GM10248 (cell line): ENCODE measurements around the gene SERPINA5.

Source experiments
- CTCF ChIA-PET: fragments of 300-600 bp; sonication (Branson Sonifier 250); formaldehyde crosslinking; extraction: SDS; loops from one replicate; lab custom pipeline; 2021; ENCODE audit warnings: antibody characterized with exemption; lab: Yijun Ruan, JAX
- POLR2A ChIA-PET: fragments of 350-650 bp; sonication (Branson Sonifier 250); formaldehyde crosslinking; extraction: SDS; loops from one replicate; lab custom pipeline; 2020; ENCODE audit warnings: antibody characterized with exemption; lab: Yijun Ruan, JAX
- DNase-seq: peaks from one replicate; pipeline ENCODE4 v3.0.0; 2012; ENCODE audit errors: extremely low spot score
- TF ChIP-seq, protein P1 (sequence below): IDR thresholded peaks from 2 replicates; pipeline ENCODE4 v1.5.1; 2012; ENCODE audit warnings: mild to moderate bottlenecking, low read depth; ENCODE audit errors: extremely low read depth, missing control alignments, control extremely low read depth

The SERPINA5 gene

DNA sequence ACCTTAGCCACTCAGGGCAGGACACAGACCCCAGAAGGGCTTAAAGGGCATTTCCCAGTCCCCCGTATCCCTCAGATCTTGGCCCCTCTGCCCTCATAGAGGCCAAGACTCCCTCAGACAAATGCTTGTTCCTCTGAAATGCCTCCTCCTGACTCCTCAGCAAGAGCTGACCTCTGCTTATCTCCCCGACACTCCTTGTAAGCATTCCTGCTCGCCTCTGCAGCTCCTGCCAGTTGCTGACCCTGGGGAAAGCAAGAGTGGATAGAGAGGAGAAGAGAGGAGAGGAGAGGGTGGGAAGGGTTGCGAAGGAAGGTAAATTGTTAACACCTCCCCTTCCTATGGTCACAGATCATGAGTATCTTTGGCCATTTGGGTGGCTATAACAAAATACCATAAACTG lies 7.1 kb downstream of the SERPINA5 start:
- POLR2A ChIA-PET, result no interaction called here
- TF ChIP-seq, protein P1, sequence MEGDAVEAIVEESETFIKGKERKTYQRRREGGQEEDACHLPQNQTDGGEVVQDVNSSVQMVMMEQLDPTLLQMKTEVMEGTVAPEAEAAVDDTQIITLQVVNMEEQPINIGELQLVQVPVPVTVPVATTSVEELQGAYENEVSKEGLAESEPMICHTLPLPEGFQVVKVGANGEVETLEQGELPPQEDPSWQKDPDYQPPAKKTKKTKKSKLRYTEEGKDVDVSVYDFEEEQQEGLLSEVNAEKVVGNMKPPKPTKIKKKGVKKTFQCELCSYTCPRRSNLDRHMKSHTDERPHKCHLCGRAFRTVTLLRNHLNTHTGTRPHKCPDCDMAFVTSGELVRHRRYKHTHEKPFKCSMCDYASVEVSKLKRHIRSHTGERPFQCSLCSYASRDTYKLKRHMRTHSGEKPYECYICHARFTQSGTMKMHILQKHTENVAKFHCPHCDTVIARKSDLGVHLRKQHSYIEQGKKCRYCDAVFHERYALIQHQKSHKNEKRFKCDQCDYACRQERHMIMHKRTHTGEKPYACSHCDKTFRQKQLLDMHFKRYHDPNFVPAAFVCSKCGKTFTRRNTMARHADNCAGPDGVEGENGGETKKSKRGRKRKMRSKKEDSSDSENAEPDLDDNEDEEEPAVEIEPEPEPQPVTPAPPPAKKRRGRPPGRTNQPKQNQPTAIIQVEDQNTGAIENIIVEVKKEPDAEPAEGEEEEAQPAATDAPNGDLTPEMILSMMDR, result no peak
- CTCF ChIA-PET, result no interaction called here
- DNase-seq, result no peak

DNA sequence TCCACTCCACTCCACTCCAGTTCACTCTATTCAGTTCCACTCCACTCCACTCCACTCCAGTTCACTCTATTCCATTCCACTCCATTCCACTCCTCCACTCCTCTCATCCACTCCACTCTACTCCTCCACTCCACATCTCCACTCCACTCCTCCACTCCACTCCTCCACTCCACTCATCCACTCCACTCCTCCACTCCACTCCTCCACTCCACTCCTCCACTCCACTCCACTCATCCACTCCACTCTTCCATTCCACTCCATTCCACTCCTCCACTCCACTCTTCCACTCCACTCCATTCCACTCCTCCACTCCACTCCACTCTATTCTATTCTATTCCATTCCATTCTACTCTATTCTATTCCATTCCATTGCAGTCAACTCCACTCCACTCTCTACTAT lies 9.8 kb downstream of the SERPINA5 start:
- TF ChIP-seq, protein P1, result no peak
- ChIA-PET POLR2A (no interaction called here), CTCF (interaction anchor here (1.5 kb wide), 1 partner anchor 83 kb away, joined by 3 read pairs; no protein-coding TSS in a partner anchor)
- no peak for DNase-seq

DNA sequence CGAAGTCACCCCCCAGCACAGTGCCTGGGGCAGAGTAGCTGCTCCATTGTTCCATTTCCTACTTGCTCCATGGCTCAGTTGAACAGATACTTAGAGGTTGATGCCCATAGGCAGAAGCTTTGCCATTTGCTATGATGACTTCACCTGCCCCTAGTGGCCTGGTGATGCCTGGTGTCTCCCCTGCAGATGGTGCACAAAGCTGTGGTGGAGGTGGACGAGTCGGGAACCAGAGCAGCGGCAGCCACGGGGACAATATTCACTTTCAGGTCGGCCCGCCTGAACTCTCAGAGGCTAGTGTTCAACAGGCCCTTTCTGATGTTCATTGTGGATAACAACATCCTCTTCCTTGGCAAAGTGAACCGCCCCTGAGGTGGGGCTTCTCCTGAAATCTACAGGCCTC lies 10.6 kb downstream of the SERPINA5 start:
- TF ChIP-seq, protein P1, result no peak
- no peak for DNase-seq
- ChIA-PET CTCF (no interaction called here), POLR2A (no interaction called here)

DNA sequence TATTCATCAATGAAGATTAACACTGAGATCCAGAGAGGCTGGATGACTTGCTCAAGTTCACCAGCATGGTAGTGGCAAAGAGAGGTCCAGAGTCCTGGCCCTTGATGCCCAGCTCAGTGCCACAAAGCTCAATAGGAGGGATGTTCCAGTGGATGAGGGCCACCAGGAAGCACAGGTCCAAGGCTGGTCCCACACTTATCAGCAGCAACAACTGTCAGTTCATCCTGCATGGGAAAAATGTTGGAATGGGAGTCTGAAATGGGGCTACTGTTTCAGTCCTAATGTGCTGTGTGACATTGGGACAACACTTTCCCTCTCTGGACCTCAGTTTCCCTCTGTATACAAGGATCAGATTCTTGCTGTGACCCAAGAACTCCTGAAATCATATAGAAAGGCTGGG lies 11.2 kb downstream of the SERPINA5 start:
- ChIA-PET POLR2A (no interaction called here), CTCF (no interaction called here)
- TF ChIP-seq, protein P1, result no peak
- no peak for DNase-seq

DNA sequence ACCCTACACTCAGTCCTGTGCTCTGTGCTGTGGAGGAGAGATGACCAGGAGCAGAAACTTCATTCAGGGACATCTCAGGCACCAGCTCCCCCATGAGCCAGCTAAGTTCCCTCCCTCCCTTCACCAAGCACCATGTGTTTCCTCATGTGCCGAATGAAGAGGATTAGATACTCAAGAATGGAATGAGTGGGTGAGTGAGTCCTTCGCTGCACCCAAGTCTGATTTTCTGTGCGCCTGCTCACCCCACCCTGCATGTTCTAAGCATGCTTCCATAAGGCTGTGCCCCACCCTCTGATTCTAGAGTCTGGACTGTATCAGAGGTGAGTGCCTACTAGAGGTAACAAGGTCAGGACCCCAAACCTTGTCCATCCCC lies 12.1 kb downstream of the SERPINA5 start:
- CTCF ChIA-PET, result no interaction called here

DNA sequence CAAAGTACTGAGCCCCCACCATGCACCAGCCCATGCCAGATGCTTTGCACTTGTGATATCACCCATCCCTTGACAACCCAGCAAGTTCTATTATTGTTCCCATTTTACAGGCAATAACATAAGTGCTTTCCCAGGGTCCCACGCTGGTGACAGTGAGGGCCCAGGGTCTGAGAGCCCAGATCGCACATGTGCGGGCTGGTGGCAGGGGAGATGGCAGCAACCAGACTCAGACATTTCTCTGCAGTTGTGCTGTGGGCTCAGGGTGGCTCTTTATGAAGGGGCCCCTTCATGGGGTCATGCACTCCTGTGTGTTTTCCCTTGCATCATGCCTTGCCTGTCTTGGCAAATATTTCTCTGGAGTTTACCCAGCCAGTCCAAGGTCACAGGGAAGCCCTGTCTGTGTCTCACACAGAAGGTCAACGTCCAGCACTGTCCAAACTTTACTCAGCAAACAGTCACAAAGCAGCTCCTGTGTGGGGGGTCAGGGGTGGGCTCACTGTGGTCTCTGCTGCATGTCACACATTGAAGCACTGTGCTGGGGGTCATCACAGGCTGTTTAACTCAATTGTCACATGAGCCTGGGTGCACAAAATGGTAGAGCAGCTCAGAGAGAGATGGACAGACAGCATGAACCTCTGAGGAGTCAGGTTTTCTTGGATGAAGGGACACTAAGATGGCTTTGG lies 12.7 kb downstream of the SERPINA5 start:
- TF ChIP-seq, protein P1, result no peak
- ChIA-PET CTCF (no interaction called here), POLR2A (no interaction called here)
- no peak for DNase-seq

More for the DNA sequence above, 12.1 kb downstream of the SERPINA5 start:
- TF ChIP-seq, protein P1, result no peak
- POLR2A ChIA-PET, result no interaction called here
- no peak for DNase-seq
